Breast epithelium (tissue), 3 donors: Measurements from ENCODE around the gene LRRK1.

Source experiments
- POLR2A ChIP-seq: fragments of 450-650 bp; IDR thresholded peaks from one replicate; pipeline ENCODE4 v1.6.1; 2016; ENCODE audit warnings: antibody characterized with exemption, mild to moderate bottlenecking, moderate library complexity
- POLR2AphosphoS5 ChIP-seq, 3 donors: sonication (generic); formaldehyde crosslinking; IDR thresholded peaks; one replicate each; pipeline ENCODE4 v1.6.1; 2017; ENCODE audit warnings: antibody characterized with exemption in 3 of 3
- TF ChIP-seq, protein P1 (sequence below), 3 donors: fragments of 450-650 bp; IDR thresholded peaks; one replicate each; pipeline ENCODE4 v1.5.1; 2016 to 2017; ENCODE audit warnings: antibody characterized with exemption in 3 of 3, mild to moderate bottlenecking in 3 of 3, moderate library complexity in 3 of 3

DNA sequence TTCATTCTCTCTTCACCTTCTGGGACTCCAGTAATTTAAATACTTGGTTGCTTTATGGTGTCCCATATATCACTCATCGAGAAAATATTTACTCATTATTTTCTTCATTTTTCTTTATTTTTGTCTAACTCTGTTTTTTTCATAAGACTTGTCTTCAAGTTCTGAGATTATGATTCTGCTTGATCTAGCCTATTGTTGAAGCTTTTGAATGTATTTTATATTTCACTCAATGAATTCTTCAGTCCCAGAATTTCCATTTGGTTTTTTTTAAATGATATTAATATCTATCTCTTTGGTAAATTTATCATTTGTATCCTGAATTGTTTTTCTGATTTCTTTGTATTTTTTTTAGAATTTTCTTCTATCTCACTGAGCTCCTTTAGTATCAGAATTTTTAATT is 117.0 kb downstream of the LRRK1 start:
- TF ChIP-seq, protein P1, sequence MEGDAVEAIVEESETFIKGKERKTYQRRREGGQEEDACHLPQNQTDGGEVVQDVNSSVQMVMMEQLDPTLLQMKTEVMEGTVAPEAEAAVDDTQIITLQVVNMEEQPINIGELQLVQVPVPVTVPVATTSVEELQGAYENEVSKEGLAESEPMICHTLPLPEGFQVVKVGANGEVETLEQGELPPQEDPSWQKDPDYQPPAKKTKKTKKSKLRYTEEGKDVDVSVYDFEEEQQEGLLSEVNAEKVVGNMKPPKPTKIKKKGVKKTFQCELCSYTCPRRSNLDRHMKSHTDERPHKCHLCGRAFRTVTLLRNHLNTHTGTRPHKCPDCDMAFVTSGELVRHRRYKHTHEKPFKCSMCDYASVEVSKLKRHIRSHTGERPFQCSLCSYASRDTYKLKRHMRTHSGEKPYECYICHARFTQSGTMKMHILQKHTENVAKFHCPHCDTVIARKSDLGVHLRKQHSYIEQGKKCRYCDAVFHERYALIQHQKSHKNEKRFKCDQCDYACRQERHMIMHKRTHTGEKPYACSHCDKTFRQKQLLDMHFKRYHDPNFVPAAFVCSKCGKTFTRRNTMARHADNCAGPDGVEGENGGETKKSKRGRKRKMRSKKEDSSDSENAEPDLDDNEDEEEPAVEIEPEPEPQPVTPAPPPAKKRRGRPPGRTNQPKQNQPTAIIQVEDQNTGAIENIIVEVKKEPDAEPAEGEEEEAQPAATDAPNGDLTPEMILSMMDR (IDR thresholded peaks at IDR 0.05): no peak
- TF ChIP-seq POLR2A (no peak), POLR2AphosphoS5 (IDR thresholded peaks at IDR 0.05) (no peak)
